H1 (cell line): ENCODE results near the gene ASCL5. TPM values are rescaled to one million over a fixed set of nuclear protein-coding genes. Genes with fewer than 3 reads are reported as not detected.

Experiments used
- CTCF ChIA-PET: fragments of 300-600 bp; sonication (Branson Sonifier 250); formaldehyde crosslinking; loops from one replicate; lab custom pipeline; 2021; ENCODE audit not compliant: partially characterized antibody; lab: Charles Lee
- POLR2A ChIA-PET: fragments of 300-600 bp; sonication (Branson Sonifier 250); formaldehyde crosslinking; loops from one replicate; lab custom pipeline; 2021; ENCODE audit warnings: inconsistent platforms; ENCODE audit not compliant: partially characterized antibody; lab: Charles Lee
- DNase-seq, 2 experiments: peaks; one replicate each; pipeline versions ENCODE4 v3.0.0 to v3.0.0-alpha.2; 2010 to 2022; ENCODE audit warnings: low spot score in 2 of 2, low read depth in 1 of 2, mixed read lengths in 1 of 2
- FAIRE-seq: peaks from 2 replicates; lab custom pipeline; 2011; peaks lifted over from hg19 to GRCh38; lab: Jason Lieb, UNC
- H2AFZ ChIP-seq: 2 replicates; pipeline ENCODE4 v1.8.1; 2012; ENCODE audit warnings: low read length, inconsistent platforms
- H2AK5ac ChIP-seq: 2 replicates; pipeline ENCODE4 v1.6.1; 2013; ENCODE audit warnings: low read depth, low read length
- H2BK120ac ChIP-seq: replicated peaks from 2 replicates; pipeline ENCODE3; 2013; ENCODE audit warnings: low read depth, low read length, inconsistent platforms
- H2BK12ac ChIP-seq: 2 replicates; pipeline ENCODE4 v1.6.1; 2013; ENCODE audit warnings: low read depth, low read length
- H2BK15ac ChIP-seq: 2 replicates; pipeline ENCODE4 v1.6.1; 2013; ENCODE audit warnings: low read length
- H2BK20ac ChIP-seq: 2 replicates; pipeline ENCODE4 v1.6.1; 2013; ENCODE audit warnings: low read length
- H2BK5ac ChIP-seq: 2 replicates; pipeline ENCODE4 v1.6.1; 2013; ENCODE audit warnings: low read depth, low read length
- H3K14ac ChIP-seq: 2 replicates; pipeline ENCODE4 v1.6.1; 2013; ENCODE audit warnings: inconsistent platforms; ENCODE audit not compliant: insufficient read length
- H3K18ac ChIP-seq: 2 replicates; pipeline ENCODE4 v1.6.1; 2013; ENCODE audit warnings: low read length; ENCODE audit errors: extremely low read depth
- H3K23ac ChIP-seq: 2 replicates; pipeline ENCODE4 v1.6.1; 2013; ENCODE audit warnings: inconsistent platforms; ENCODE audit not compliant: insufficient read length
- H3K23me2 ChIP-seq: 2 replicates; pipeline ENCODE4 v1.6.1; 2013; ENCODE audit warnings: low read depth, low read length
- H3K27ac ChIP-seq: 2 replicates; pipeline ENCODE4 v1.6.1; 2011; ENCODE audit warnings: low read depth, low read length, inconsistent platforms
- H3K27me3 ChIP-seq, 4 experiments: replicated peaks in 1 of 4; 1 replicate in 1 of 4; 2 replicates in 3 of 4; pipeline versions ENCODE4 v1.6.1 to v1.8.1; 2011 to 2013; ENCODE audit warnings: low read length in 3 of 4, mild to moderate bottlenecking in 3 of 4, inconsistent platforms in 2 of 4, mixed read lengths in 2 of 4, moderate library complexity in 1 of 4; ENCODE audit not compliant: control insufficient read depth in 3 of 4, insufficient read depth in 3 of 4; ENCODE audit errors: extremely low read depth in 1 of 4
- H3K36me3 ChIP-seq, 4 experiments: 2 replicates each; pipeline versions ENCODE4 v1.6.1 to v1.8.1; 2011 to 2013; ENCODE audit warnings: mild to moderate bottlenecking in 4 of 4, low read length in 3 of 4, moderate library complexity in 2 of 4, control low read depth in 1 of 4, inconsistent platforms in 1 of 4; ENCODE audit not compliant: insufficient read depth in 4 of 4, control insufficient read depth in 2 of 4
- H3K4ac ChIP-seq: replicated peaks from 2 replicates; pipeline ENCODE3; 2013; ENCODE audit warnings: low read length, low read depth, mixed read lengths, inconsistent platforms; ENCODE audit not compliant: insufficient read length
- H3K4me1 ChIP-seq, 4 experiments: replicated peaks in 1 of 4; 1 replicate in 1 of 4; 2 replicates in 3 of 4; pipeline versions ENCODE4 v1.6.1 to v1.8.1; 2011 to 2013; ENCODE audit warnings: low read length in 3 of 4, inconsistent platforms in 2 of 4, mixed read lengths in 1 of 4; ENCODE audit not compliant: insufficient read depth in 4 of 4, control insufficient read depth in 3 of 4
- H3K4me2 ChIP-seq, 2 experiments: 2 replicates each; pipeline versions ENCODE4 v1.6.1 to v1.8.1; 2011 to 2013; ENCODE audit warnings: low read depth in 2 of 2, low read length in 2 of 2, control low read depth in 1 of 2, inconsistent platforms in 1 of 2, mild to moderate bottlenecking in 1 of 2; ENCODE audit not compliant: insufficient read depth in 1 of 2
- H3K4me3 ChIP-seq, 4 experiments: fragments of 200-600, 300-600 bp in 1 of 4; sonication (generic), shearing (Covaris generic), sonication (Bioruptor Twin) in 1 of 4; 2 replicates each; pipeline versions ENCODE4 v1.5.1 to v1.8.1; 2011 to 2016; ENCODE audit warnings: low read length in 4 of 4, low read depth in 3 of 4, control low read depth in 2 of 4, inconsistent platforms in 2 of 4, mild to moderate bottlenecking in 2 of 4, mixed read lengths in 1 of 4, moderate library complexity in 1 of 4; ENCODE audit not compliant: insufficient read depth in 2 of 4; ENCODE audit errors: extremely low read depth in 1 of 4
- H3K56ac ChIP-seq: replicated peaks from 2 replicates; pipeline ENCODE3; 2013; ENCODE audit warnings: low read depth, mild to moderate bottlenecking, mixed read lengths, low read length, inconsistent platforms; ENCODE audit not compliant: insufficient read length
- H3K79me1 ChIP-seq: 2 replicates; pipeline ENCODE4 v1.6.1; 2013; ENCODE audit warnings: low read depth, low read length, control low read depth
- H3K79me2 ChIP-seq, 2 experiments: 2 replicates each; pipeline versions ENCODE4 v1.6.1 to v1.8.1; 2012 to 2013; ENCODE audit warnings: low read length in 2 of 2, mild to moderate bottlenecking in 2 of 2, inconsistent platforms in 1 of 2; ENCODE audit not compliant: insufficient read depth in 2 of 2, control insufficient read depth in 1 of 2
- H3K9ac ChIP-seq, 4 experiments: replicated peaks in 1 of 4; 1 replicate in 1 of 4; 2 replicates in 3 of 4; pipeline versions ENCODE4 v1.6.1 to v1.8.1; 2011 to 2013; ENCODE audit warnings: low read depth in 3 of 4, low read length in 3 of 4, control low read depth in 2 of 4, mild to moderate bottlenecking in 2 of 4, moderate library complexity in 2 of 4, inconsistent platforms in 1 of 4; ENCODE audit errors: extremely low read depth in 1 of 4
- H3K9me3 ChIP-seq, 2 experiments: 2 replicates each; pipeline versions ENCODE4 v1.6.1 to v1.8.1; 2012 to 2013; ENCODE audit warnings: mild to moderate bottlenecking in 2 of 2, moderate library complexity in 2 of 2, control low read depth in 1 of 2, inconsistent platforms in 1 of 2, low read depth in 1 of 2, low read length in 1 of 2, mixed read lengths in 1 of 2; ENCODE audit not compliant: insufficient read depth in 2 of 2
- H4K20me1 ChIP-seq, 2 experiments: replicated peaks in 1 of 2; 2 replicates each; pipeline versions ENCODE3 to v1.8.1; 2011 to 2013; ENCODE audit warnings: inconsistent platforms in 2 of 2, low read length in 2 of 2, mild to moderate bottlenecking in 1 of 2; ENCODE audit not compliant: insufficient read depth in 2 of 2, control insufficient read depth in 1 of 2
- H4K5ac ChIP-seq: 2 replicates; pipeline ENCODE4 v1.6.1; 2013; ENCODE audit warnings: low read length, low read depth, mixed read lengths, inconsistent platforms; ENCODE audit not compliant: insufficient read length
- H4K8ac ChIP-seq: 2 replicates; pipeline ENCODE4 v1.8.0; 2013; ENCODE audit warnings: mild to moderate bottlenecking, moderate library complexity, low read length, inconsistent platforms; ENCODE audit not compliant: insufficient read depth; ENCODE audit errors: extremely low read depth
- H4K91ac ChIP-seq: replicated peaks from 2 replicates; pipeline ENCODE3; 2013; ENCODE audit warnings: low read length, mixed read lengths, inconsistent platforms; ENCODE audit not compliant: insufficient read length
- BCL11A ChIP-seq, 2 experiments: IDR thresholded peaks; one replicate each; pipeline ENCODE4 v1.6.1; 2011; ENCODE audit warnings: low read depth in 2 of 2, low read length in 2 of 2, mild to moderate bottlenecking in 2 of 2
- CHD1 ChIP-seq: IDR thresholded peaks from 2 replicates; pipeline ENCODE4 v1.6.1; 2012; ENCODE audit warnings: low read depth, low read length, improper control_type of control experiment
- FOSL1 ChIP-seq: IDR thresholded peaks from 2 replicates; pipeline ENCODE4 v1.6.1; 2011; ENCODE audit warnings: mild to moderate bottlenecking, low read depth, low read length, moderate library complexity; ENCODE audit not compliant: insufficient read depth
- GABPA ChIP-seq: IDR thresholded peaks from 2 replicates; pipeline ENCODE4 v1.6.1; 2011; ENCODE audit warnings: mild to moderate bottlenecking, low read length, moderate library complexity, borderline replicate concordance; ENCODE audit not compliant: insufficient read depth
- JUN ChIP-seq: IDR thresholded peaks from 2 replicates; pipeline ENCODE4 v1.6.1; 2011; ENCODE audit warnings: low read depth, mild to moderate bottlenecking, improper control_type of control experiment, low read length
- JUND ChIP-seq: IDR thresholded peaks from 2 replicates; pipeline ENCODE4 v1.6.1; 2011; ENCODE audit warnings: mild to moderate bottlenecking, improper control_type of control experiment, low read length
- MAFK ChIP-seq: IDR thresholded peaks from 2 replicates; pipeline ENCODE4 v1.6.1; 2012; ENCODE audit warnings: low read depth, mild to moderate bottlenecking, improper control_type of control experiment, low read length
- NRF1 ChIP-seq: IDR thresholded peaks from 2 replicates; pipeline ENCODE4 v1.6.1; 2011; ENCODE audit warnings: mild to moderate bottlenecking, low read depth, low read length, improper control_type of control experiment
- PHF8 ChIP-seq: fragments of 200-600 bp; sonication (generic); conservative IDR thresholded peaks from 2 replicates; pipeline ENCODE4 v1.7.1; 2012; ENCODE audit warnings: low read depth, mild to moderate bottlenecking, inconsistent platforms, low read length, moderate library complexity
- RBBP5 ChIP-seq: IDR thresholded peaks from 2 replicates; pipeline ENCODE4 v1.7.1; 2012; ENCODE audit warnings: low read depth, mild to moderate bottlenecking, inconsistent platforms, low read length, moderate library complexity, borderline replicate concordance
- RXRA ChIP-seq: IDR thresholded peaks from 2 replicates; pipeline ENCODE4 v1.6.1; 2011; ENCODE audit warnings: low read depth, mild to moderate bottlenecking, low read length, moderate library complexity; ENCODE audit not compliant: insufficient read depth
- TEAD4 ChIP-seq: IDR thresholded peaks from 2 replicates; pipeline ENCODE4 v1.6.1; 2012; ENCODE audit warnings: low read depth, low read length, inconsistent platforms, mixed read lengths
- WGBS, 2 experiments: shearing (Covaris generic) in 1 of 2; methylation state at CpG; one replicate each; pipeline versions ENCODE4 v1.1.6 to v1.1.7; 2013 to 2015; ENCODE audit warnings: low lambda C conversion rate in 2 of 2, mixed read lengths in 2 of 2, inconsistent platforms in 1 of 2, low coverage in 1 of 2, missing lambda C conversion rate in 1 of 2; ENCODE audit not compliant: insufficient replicate concordance in 2 of 2, insufficient coverage in 1 of 2, insufficient read length in 1 of 2; ENCODE audit errors: extremely low coverage in 1 of 2, missing lambda C conversion rate in 1 of 2; 5-methylcytosine and 5-hydroxymethylcytosine counted together
- polyA plus RNA-seq, 7 experiments: library from polyadenylated mRNA; depleted of rRNA in 3 of 7; stranded (reverse) in 5 of 7; unstranded in 2 of 7; fragments of >200 nt in 5 of 7; fragments of 200-250 nt in 2 of 7; gene quantifications; 1 replicate in 5 of 7; 2 replicates in 1 of 7; 4 replicates in 1 of 7; pipeline versions ENCODE4 v1.2.1 to v1.2.3, GENCODE V29; 2011 to 2013; ENCODE audit warnings: missing spikeins in 2 of 7, mixed read lengths in 2 of 7
- total RNA-seq: library from RNA; stranded (reverse); fragmentation: NEBNext Ultra II Directional; extraction: Animal tissue kit (Norgen Biotek cat#: 25700); gene quantifications from 2 replicates; pipeline ENCODE4 v1.2.1, GENCODE V29; 2021
- TF ChIP-seq, protein P1 (sequence below): IDR thresholded peaks from 2 replicates; pipeline ENCODE4 v1.6.1; 2012; ENCODE audit warnings: low read length, inconsistent platforms

Gene ASCL5
- total and polyA plus RNA-seq, 2 of the 8 experiments (the other 6 are each of a cell fraction or from before 2014, with no cell fraction given), result 0.29 to 0.41 TPM

DNA sequence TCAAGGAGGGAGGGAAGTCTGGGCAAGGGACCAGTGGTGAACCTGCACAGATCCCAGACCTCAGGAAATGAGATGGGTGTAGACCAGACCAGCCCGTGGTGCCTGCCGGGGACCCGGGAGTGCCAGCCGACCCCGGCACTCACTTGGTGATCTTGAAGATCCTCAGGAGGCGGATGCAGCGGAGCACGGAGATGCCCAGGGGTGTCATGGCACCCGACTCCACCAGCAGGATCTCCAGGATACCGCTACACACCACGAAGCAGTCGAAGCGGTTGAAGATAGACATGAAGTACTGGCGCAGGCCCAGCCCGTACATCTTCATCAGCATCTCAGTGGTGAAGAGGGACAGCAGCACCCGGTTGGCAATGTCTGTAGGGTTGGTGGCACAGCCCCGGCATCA, 49.2 kb downstream of the ASCL5 start:
- H2BK12ac ChIP-seq, result no peak overlapping the region
- H3K79me1 ChIP-seq, result no peaks in the 10 kb centered on the region
- no peak overlapping the region for H4K5ac ChIP-seq
- no peak overlapping the region for H3K9ac ChIP-seq
- POLR2A ChIA-PET, result no interaction called here
- DNase-seq, result no peak
- no peaks in the 10 kb centered on the region for H3K36me3 ChIP-seq
- no peaks in the 10 kb centered on the region for H3K27me3 ChIP-seq
- H3K79me2 ChIP-seq, result no peaks in the 10 kb centered on the region
- H2BK120ac ChIP-seq, result no peak overlapping the region
- no peak overlapping the region for H2AFZ ChIP-seq
- H2BK5ac ChIP-seq, result no peak overlapping the region
- no peak overlapping the region for H3K56ac ChIP-seq
- no peak overlapping the region for H2BK15ac ChIP-seq
- no peaks in the 10 kb centered on the region for H4K20me1 ChIP-seq
- H3K18ac ChIP-seq, result no peak overlapping the region
- CTCF ChIA-PET, result interaction anchor here (0.8 to 10.0 kb wide), 7 partner anchors 9 to 98 kb away, joined by 3 to 343 read pairs (median 4); partner anchors contain the start of gene CACNA1S
- no peak overlapping the region for H3K4me2 ChIP-seq
- H2BK20ac ChIP-seq, result no peak overlapping the region
- WGBS, 2 experiments, result 93% methylated on average over 17 of the region's 17 CpGs; no CpG with 5 or more reads in 1 of the 2 experiments
- no peak overlapping the region for H3K4me3 ChIP-seq
- H3K23ac ChIP-seq, result no peak overlapping the region
- no peaks in the 10 kb centered on the region for H3K23me2 ChIP-seq
- H3K9me3 ChIP-seq, result no peaks in the 10 kb centered on the region
- H4K91ac ChIP-seq, result no peak overlapping the region
- FAIRE-seq, result no peak
- no peak overlapping the region for H2AK5ac ChIP-seq
- H4K8ac ChIP-seq, result no peak overlapping the region
- no peaks in the 10 kb centered on the region for H3K4me1 ChIP-seq
- no peak overlapping the region for H3K27ac ChIP-seq
- H3K4ac ChIP-seq, result no peak overlapping the region
- H3K14ac ChIP-seq, result no peak overlapping the region
- TF ChIP-seq TEAD4 (no peak), JUND (no peak), RXRA (no peak), NRF1 (no peak), GABPA (no peak), PHF8 (no peak), BCL11A (IDR thresholded peaks at IDR 0.05; ENCODE audit: low read depth in 2 of 2, low read length in 2 of 2) (no peak), FOSL1 (no peak), JUN (no peak), CHD1 (no peak), MAFK (no peak), RBBP5 (no peak)
- TF ChIP-seq, protein P1, sequence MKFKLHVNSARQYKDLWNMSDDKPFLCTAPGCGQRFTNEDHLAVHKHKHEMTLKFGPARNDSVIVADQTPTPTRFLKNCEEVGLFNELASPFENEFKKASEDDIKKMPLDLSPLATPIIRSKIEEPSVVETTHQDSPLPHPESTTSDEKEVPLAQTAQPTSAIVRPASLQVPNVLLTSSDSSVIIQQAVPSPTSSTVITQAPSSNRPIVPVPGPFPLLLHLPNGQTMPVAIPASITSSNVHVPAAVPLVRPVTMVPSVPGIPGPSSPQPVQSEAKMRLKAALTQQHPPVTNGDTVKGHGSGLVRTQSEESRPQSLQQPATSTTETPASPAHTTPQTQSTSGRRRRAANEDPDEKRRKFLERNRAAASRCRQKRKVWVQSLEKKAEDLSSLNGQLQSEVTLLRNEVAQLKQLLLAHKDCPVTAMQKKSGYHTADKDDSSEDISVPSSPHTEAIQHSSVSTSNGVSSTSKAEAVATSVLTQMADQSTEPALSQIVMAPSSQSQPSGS, result no peak
